RWPE2 (cell line): ENCODE results near the gene TRANK1.
"Not testable (repeated sequence)": the region's sequence is repeated elsewhere in the genome, so short reads cannot be mapped to it uniquely, and the experiment has no call there.

ENCODE experiments used
- ATAC-seq: fragments of 200-7000 bp; cut with Tn5 transposase; 3 replicates; pipeline ENCODE4 v1.9.1; 2021; ENCODE audit warnings: low read depth
- DNase-seq: peaks from one replicate; pipeline ENCODE4 v3.0.0-alpha.2; 2020; ENCODE audit warnings: low spot score
- H3K27ac ChIP-seq: fragments of 450-650 bp; 2 replicates; pipeline ENCODE4 v1.5.1; 2017; ENCODE audit warnings: mild to moderate bottlenecking; ENCODE audit not compliant: poor library complexity, severe bottlenecking
- H3K27me3 ChIP-seq: fragments of 250-450 bp; sonication (Bioruptor Pico); 2 replicates; pipeline ENCODE4 v1.5.1; 2021; ENCODE audit warnings: mild to moderate bottlenecking, moderate library complexity; ENCODE audit not compliant: insufficient read depth, poor library complexity, severe bottlenecking
- H3K36me3 ChIP-seq: fragments of 250-450 bp; sonication (Bioruptor Pico); 2 replicates; pipeline ENCODE4 v1.5.1; 2020; ENCODE audit warnings: low read depth, mild to moderate bottlenecking, moderate library complexity
- H3K4me1 ChIP-seq: fragments of 250-450 bp; sonication (Bioruptor Pico); 2 replicates; pipeline ENCODE4 v1.5.1; 2021; ENCODE audit warnings: mild to moderate bottlenecking, moderate library complexity; ENCODE audit not compliant: insufficient read depth, poor library complexity, severe bottlenecking
- H3K4me3 ChIP-seq: fragments of 250-450 bp; sonication (Bioruptor Pico); 2 replicates; pipeline ENCODE4 v1.5.1; 2021; ENCODE audit warnings: mild to moderate bottlenecking, moderate library complexity; ENCODE audit not compliant: severe bottlenecking
- H3K9me3 ChIP-seq: fragments of 250-450 bp; sonication (Bioruptor Pico); 2 replicates; pipeline ENCODE4 v1.5.1; 2021; ENCODE audit warnings: mild to moderate bottlenecking, moderate library complexity; ENCODE audit not compliant: severe bottlenecking
- CTCF ChIP-seq: fragments of 450-650 bp; IDR thresholded peaks from one replicate; pipeline ENCODE4 v1.5.1; 2017; ENCODE audit warnings: mild to moderate bottlenecking, moderate library complexity; ENCODE audit not compliant: poor library complexity, severe bottlenecking

TRANK1 gene

DNA sequence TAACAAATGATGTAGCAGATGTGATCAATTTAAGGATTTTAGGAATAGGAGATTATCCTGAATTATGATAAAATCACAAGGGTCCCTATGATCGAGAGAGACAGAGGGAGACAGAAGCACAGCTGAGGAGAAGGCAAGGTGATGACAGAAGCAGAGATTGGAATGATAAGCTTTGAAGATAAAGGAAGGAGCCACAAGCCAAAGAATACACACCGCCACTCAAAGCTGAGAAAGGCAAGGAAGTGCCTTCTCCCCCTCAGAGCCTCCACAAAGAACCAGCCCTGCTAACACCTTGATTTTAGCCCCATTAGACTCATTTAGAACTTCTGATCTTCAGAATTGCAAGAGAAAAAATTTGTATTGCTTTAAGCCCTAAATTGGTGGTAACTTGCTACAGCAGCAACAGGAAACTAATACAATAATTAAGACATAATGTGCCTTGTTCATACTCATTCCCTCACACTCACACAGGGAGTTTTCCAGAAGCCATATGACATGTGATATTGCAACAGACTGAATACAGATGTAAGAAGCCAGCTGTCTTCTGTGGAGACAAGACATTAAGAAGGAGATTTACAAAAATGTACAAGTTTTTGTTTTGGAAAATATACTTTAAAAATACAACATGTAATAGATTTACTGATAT lies 38.2 kb downstream of the TRANK1 start:
- no peak overlapping the region for H3K4me3 ChIP-seq
- no peaks in the 10 kb centered on the region for H3K36me3 ChIP-seq
- no peak for TF ChIP-seq CTCF
- DNase-seq (no peak), ATAC-seq (no peak)
- H3K27ac ChIP-seq, result no peak overlapping the region
- no peaks in the 10 kb centered on the region for H3K9me3 ChIP-seq
- peaks cover 4% of the 10 kb centered on the region for H3K4me1 ChIP-seq
- H3K27me3 ChIP-seq, result no peaks in the 10 kb centered on the region

DNA sequence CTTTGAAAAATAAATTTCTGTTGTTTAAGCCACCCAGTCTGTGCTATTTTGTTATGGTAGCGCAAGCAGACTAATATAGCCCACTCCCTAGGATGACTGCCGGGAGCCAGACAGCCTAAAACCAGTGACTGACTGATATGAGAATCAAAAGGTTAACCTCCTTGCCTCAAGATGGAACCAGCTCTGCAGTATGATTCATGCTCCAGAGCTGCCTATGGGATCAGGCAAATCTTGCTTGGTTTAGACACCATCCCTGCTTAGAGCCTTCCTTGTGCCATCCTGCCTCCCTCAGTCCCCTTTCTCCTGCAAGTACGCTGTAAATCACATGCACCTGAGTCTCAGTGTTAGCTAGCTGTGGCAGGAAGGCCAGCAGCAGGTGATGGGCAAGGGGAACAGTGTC lies 39.3 kb downstream of the TRANK1 start:
- no peak for ATAC-seq
- no peak for DNase-seq

DNA sequence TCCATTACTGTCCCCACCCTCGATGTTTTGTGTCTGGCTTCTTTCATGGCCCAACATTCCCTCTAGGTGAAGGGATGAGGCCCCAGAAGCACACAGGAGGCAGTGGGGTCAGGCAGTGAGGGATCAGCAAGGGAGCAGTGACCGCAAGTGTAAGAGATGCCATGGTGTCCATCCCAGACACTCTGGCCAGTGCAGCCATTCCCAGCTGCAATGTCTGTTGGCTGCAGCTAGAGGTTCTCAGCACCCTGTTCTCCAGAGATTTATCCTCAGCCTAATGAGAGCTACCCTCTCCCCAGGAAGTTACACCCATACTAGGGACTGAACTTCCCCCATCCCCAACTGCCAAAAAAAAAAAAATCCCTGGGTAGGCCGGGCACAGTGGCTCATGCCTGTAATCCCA lies 40.2 kb downstream of the TRANK1 start:
- ATAC-seq (peak; percentile 32; the same call in 1 of the 3 replicates), DNase-seq (no peak)
- H3K4me1 ChIP-seq, result no peaks in the 10 kb centered on the region
- peak; percentile 34 for TF ChIP-seq CTCF
- H3K4me3 ChIP-seq, result no peak overlapping the region
- no peak overlapping the region for H3K27ac ChIP-seq
- no peaks in the 10 kb centered on the region for H3K9me3 ChIP-seq
- no peaks in the 10 kb centered on the region for H3K27me3 ChIP-seq
- H3K36me3 ChIP-seq, result no peaks in the 10 kb centered on the region

More for the DNA sequence above, 39.3 kb downstream of the TRANK1 start:
- Histone ChIP-seq H3K36me3 (no peaks in the 10 kb centered on the region), H3K9me3 (no peaks in the 10 kb centered on the region), H3K27ac (no peak overlapping the region), H3K27me3 (no peaks in the 10 kb centered on the region), H3K4me3 (no peak overlapping the region), H3K4me1 (peaks cover 4% of the 10 kb centered on the region)
- TF ChIP-seq CTCF, result no peak

DNA sequence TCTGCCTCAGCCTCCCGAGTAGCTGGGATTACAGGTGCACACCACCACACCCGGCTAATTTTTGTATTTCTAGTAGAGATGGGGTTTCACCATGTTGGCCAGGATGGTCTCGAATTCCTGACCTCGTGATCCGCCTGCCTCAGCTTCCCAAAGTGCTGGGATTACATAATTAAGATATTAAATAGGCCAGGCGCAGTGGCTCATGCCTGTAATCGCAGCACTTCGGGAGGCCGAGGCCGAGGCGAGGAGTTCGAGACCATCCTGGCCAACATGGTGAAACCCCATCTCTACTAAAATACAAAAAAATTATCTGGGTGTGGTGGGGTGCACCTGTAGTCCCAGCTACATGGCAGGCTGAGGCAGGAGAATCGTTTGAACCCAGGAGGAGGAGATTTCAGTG lies 40.8 kb downstream of the TRANK1 start:
- not testable (repeated sequence) for H3K4me3 ChIP-seq, DNase-seq, H3K4me1 ChIP-seq, H3K36me3 ChIP-seq, H3K27ac ChIP-seq, ATAC-seq, H3K27me3 ChIP-seq, H3K9me3 ChIP-seq

- Histone ChIP-seq H3K4me3 (no peak overlapping the region), H3K36me3 (no peaks in the 10 kb centered on the region), H3K27me3 (no peaks in the 10 kb centered on the region), H3K4me1 (no peaks in the 10 kb centered on the region), H3K9me3 (no peaks in the 10 kb centered on the region), H3K27ac (no peak overlapping the region)
- no peak for TF ChIP-seq CTCF
- DNase-seq (no peak), ATAC-seq (no peak)
Observed at GRCh38 chr3:36903119-36903882, 41.6 kb downstream of the TRANK1 start.
